HG02852 (cell line): ENCODE measurements around the gene NPB.

Experiments used
- ATAC-seq: cut with Tn5 transposase; IDR thresholded peaks from one replicate; pipeline ENCODE4 v1.9.1; 2021; ENCODE audit warnings: mild to moderate bottlenecking, moderate library complexity; ENCODE audit not compliant: unreplicated experiment

Gene NPB

DNA sequence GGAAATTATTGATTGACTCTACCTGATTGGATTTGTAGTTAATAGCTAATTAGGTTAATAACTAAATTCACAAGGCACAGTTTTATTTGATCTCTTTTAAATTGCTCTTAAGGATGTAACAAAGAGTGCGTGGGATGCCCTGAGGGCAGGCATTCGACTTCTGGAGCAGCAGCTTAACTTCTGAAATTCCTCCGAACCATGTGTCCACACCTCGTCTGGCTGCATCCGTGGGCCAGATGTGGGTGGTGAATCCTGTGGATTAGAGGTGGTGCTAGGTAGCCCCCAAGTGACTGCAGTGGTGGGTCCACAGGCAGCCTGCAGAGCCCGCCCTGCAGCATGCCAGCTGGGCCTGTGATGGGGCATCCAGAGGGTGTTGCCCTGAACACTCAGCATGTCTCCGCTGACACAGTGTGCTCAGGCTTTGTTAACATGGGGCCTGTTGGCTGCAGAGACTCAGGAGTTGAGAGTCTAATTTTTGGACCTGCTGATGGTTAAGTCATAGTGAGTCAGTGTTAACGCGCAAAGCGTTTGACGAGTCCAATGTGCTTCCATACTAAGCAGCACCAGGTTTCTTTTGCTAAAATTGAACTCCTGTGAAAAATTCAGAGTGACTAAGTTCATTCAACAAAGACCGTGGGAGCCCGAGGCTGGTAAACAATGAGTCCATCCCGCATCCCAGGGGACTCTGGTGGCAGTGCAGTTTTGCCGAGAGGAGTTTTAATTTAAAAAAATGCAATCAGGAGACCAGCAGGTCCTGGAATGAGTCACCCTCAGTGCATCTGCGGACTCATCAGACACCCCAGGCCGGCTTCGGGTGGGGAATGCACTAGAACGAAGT is 3.8 kb upstream of the NPB start:
- ATAC-seq: no peak

DNA sequence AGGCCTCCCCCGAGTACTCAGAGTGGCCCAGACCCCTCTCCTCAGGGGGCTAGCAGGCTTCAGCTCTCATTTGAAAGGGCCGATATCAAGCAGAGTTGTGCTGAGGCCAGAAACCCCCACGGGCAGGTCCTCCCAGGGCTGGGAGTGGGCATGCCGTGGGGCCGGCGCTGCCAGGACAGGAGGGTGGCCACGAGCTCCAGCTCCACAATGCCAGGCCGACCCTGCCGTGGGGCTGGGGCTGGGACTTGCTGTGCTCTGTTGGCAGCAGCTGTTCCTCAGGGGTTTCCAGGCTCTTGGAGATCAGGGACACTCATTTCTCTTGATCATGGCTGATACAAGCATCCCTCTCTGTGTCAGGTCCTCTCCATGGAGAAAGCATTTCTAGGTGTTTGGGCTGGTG is 3.2 kb upstream of the NPB start:
- ATAC-seq: no peak

DNA sequence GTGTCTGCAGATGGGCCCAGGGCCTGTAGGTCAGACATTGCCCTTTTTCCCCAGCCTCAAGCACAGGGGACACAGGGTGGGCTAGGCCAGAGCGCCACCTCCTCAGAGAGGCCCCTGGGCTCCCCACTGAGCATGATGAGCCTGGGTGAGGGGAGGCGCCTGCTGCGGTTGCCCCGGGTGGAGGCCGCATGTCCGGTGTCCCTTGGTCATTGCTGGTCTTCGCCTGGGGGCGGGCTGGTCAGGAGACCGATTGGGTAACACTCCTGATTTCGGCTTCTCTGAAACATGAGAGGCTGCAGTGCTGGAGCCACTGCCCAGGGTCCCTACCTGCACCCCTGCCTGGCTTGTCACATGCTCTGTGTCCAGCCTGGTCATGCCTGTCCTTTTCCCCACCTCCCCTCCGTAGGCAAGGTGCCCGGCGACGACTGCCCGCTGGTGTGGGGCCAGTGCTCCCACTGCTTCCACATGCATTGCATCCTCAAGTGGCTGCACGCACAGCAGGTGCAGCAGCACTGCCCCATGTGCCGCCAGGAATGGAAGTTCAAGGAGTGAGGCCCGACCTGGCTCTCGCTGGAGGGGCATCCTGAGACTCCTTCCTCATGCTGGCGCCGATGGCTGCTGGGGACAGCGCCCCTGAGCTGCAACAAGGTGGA is 2.4 kb upstream of the NPB start:
- no peak for ATAC-seq

DNA sequence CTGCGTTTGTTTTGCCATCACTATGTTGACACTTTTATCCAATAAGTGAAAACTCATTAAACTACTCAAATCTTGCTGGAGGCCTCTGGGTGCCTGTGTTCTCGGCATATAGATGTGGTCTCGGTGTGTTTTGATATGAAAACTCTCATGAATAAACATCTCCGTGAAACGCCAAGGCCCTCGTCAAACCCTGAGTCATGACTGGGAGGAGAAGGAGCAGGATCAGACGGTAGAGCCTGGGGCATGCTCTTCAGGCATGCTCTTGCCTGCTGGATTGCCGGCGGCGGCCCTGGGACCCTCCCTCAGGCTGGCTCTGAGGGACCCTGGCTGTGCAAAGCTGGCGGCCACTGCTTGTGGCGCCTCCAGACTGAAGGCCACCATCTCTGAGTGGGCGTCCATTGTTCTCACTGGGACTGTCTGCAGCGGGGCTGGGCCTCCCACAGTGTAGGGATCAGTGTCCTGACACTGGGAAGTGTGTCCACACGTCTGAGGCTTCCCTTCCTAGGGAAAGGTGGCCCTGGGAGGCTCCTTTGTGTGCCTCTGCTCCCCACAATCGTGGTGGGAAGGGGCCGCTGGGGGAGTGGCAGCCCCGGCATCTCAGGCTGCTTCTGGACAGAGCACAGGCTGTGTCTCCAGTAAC is 1.7 kb upstream of the NPB start:
- no peak for ATAC-seq

DNA sequence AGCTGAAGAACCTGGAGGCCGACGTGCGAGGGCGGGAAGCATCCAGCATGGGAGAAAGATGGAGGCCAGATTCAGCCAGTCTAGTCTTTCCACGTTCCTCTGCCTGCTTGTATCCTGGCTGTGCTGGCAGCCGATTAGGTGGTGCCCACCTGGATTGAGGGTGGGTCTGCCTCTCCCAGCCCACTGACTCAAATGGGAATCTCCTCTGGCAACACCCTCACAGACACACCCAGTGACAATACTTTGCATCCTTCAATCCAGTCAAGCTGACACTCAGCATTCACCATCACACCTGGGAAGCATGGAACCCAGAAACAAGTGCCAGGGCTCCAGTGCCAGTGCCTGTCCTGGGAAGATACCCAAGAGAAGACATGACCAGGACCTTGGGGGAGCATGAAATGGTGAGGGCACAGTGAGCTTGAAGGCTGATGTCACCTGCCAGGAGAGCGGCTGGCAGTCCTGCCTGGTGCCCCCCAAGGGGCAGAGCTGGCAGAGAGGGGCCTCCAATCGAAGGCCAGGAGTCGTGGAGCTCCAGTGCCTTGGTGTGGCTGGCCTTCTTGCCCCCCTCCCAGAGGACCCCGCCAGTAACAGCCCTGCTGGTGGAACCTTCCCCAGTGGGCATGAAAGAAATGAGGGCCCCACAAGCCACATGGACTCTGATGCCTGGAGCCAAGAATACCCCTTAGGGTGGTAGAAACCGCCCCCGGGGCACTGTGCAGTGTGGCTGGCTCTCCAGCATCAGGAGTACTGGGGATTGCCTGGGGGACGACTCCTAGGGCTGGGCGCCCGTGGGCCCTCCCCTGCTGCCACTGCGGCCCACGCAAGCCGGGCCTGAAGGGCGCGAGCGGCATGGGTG is 643 bp upstream of the NPB start:
- no peak for ATAC-seq

DNA sequence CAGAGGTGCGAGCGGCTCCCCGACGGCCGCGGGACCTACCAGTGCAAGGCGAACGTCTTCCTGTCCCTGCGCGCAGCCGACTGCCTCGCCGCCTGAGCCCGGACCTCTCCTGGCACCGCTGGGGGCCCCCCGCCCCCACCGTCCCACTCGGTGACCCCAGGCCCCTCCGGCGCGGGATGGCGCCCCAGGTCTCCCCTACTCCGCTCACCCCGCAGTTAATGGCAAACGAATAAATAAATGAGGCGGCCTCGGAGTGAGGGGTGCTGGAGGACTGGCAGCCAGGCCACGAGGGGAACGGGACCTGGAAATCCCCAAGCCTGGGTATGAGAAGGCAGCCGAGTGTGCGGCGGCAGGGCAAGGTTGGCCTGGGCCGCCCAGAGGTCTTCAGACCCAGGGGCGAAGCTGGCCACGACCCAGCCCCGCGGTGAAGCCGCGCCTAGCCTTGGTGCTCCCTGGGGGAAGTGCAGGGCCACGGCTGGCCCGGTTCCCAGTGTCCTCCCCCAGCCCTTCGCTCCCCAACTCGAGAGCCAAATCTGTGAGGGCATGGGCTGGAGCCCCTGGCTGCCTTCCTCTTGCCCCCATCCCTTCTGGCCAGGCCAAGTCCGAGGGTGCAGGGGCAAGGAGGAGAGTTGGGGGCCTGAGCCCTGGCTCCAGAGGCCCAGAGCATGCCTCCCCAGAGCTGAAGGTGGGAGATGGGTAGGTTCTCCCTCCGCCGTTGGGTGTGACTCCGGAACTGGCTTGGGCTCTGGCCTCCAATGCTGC is 796 bp downstream of the NPB start:
- ATAC-seq: no peak

DNA sequence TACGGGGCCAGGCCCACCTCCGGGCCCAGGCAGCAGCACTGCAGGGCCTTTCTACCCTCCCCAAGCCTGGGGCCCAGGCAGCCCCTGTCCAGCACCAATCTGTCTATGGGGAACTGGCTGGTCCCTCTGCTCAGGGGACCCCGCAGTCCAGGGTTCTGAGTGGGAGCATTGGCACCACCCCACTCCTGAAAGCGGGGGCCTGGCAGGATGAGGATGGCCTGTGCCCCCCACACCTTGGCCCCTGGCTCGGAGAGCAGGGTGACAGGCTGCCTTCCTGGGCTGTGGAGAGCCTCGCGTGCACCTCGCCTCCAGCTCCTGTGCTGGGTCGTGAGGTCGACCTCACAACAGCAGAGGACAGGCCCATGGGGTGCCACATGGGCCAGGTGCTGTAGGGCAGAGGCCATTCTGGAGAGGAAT is 1.4 kb downstream of the NPB start:
- ATAC-seq: no peak

DNA sequence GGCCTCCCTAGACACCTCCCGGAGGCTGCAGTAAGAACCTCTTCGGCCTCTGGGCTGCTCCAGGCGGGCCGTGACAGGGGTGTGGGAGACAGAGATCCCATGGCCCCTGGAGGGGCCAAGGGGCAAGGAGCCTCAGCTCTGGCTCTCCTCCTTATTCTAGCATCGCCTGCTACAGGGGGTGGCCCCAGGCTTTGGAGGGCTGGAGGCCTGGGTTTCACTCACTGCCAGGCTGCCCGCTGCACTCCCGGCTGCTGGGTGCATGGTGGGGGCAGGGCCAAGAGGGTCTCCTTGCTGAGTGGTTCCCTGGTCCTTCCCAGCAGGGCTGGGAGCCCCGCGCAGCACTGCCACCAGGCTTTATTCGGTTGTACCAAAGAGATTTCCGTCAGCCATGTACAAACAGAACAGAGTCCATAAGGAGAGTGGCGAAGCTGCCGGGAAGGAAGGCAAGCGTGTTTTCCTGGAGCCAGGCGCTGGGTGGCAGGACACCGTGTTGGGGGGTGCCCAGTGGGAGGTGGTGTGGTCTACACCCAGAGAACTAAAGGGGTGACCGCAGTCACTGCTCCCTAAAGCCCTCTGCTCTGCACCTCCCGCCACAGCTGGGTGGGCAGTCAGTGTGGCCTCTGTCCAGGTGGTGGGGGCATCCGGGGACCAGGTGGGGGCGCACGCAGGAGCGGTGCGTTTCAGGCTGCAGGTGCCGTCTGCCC is 2.0 kb downstream of the NPB start:
- no peak for ATAC-seq

DNA sequence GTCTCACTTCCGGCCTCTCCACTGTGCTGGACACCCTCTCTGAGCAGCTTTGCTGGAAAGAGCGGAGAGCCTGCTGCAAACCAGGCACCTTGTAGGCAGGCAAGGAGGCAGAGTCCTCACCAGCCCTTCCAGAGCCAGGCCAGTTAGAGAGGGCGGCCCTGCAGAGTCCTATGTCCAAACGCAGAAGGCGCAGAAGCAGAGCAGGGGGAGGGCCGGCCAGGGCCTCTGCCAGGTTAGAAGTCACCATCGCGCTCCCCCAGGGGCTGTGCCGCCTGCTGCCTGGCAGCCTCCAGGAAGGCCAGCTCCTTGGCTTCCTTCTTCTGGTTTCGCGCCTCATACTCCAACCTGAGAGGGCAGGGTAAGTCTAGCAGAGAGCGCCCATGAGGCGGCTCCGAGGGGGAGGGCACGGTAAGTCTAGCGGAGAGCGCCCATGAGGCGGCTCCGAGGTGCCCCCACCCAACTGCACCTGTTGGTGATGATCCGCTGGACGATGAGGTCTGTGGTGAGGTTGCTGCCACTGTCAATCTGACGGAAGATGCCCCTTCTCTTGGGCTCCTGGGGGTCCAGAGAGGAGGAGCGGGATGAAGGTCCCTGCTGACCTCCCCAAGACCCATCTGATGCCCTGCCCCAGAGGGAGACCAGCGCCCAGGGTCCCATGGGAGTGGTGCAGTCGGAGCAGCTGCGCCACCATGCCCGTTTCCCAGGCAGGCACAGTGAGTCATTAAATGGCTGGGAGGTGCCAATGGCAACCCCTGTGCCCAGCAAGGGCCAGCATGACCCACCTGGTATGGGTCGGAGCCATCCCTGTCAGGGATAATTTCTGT is 2.8 kb downstream of the NPB start:
- ATAC-seq: no peak

DNA sequence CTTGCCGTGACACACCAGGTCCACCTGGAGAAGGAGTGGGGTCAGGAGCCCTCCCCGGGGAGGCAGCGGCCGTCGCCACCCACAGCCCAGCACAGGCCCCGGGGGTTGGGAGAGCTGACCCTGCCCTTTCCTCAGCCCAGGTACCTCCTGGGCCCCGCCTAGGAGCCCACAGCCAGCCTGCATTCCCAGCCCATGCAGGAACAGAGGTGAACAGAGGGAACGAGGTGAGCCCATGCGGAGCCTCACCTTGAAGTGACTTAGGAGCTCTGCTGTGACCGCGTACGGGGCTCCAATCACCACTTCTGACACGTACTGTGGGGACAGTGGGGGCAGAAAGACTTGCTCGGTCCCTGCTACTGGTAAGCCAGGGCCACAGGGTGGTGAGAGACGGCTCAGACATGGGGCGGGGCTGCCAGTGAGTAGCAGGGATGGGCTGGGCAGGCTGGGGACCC is 3.4 kb downstream of the NPB start:
- ATAC-seq: no peak

DNA sequence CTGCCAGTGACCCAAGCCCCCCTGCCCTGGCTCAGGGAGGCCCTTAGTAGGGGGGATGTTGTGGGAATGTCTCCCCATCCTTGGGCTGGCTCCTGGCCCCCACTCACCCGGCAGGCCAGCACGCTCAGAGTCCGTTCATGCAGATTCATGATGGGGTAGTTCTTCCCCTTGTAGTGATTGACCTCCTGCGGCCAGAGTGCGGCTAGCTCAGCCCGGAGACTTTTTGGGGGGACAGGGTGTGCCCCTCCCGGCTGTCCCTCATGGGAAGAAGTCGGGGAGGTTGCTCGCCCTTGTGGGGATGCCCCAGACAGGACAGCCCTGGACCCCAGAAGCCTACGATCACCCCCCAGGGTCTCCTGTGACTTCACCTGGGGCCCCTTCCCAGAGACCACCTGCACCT is 4.0 kb downstream of the NPB start:
- ATAC-seq: no peak

DNA sequence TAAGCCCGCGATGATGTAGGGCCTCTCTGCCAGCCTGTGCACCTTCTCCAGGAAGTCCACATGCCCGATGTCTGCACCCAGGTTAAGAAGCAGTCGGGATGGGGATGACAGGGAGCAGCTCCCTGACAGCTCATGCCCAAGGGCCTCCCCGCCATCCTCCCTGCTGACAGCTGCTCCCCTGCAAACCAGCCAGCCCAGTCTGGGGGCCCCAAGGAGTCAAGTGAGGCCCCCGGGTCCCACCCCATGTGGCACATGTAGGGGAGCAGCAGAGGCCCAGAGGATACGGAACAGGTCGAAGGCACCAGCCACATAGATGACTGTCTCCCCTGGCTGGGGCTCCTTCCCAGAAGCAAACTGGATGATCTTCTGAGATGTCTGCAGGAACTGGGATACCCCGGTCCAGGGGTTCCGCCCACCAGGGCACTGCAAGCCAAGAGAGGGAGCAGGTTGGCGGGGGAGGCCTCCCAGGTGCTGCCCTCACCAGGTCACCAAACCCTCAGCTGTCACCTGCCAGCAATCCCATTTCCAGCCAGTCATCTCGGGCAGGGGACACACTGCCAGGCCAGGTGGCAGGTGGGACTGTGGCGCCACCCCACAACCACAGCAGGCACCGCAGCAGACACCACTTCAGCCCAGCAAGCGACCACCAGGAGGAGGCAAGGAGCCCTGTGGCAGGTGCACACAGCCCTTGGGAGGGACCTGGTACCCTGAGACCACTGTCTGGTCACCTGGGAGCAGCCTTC is 4.6 kb downstream of the NPB start:
- ATAC-seq: no peak

DNA sequence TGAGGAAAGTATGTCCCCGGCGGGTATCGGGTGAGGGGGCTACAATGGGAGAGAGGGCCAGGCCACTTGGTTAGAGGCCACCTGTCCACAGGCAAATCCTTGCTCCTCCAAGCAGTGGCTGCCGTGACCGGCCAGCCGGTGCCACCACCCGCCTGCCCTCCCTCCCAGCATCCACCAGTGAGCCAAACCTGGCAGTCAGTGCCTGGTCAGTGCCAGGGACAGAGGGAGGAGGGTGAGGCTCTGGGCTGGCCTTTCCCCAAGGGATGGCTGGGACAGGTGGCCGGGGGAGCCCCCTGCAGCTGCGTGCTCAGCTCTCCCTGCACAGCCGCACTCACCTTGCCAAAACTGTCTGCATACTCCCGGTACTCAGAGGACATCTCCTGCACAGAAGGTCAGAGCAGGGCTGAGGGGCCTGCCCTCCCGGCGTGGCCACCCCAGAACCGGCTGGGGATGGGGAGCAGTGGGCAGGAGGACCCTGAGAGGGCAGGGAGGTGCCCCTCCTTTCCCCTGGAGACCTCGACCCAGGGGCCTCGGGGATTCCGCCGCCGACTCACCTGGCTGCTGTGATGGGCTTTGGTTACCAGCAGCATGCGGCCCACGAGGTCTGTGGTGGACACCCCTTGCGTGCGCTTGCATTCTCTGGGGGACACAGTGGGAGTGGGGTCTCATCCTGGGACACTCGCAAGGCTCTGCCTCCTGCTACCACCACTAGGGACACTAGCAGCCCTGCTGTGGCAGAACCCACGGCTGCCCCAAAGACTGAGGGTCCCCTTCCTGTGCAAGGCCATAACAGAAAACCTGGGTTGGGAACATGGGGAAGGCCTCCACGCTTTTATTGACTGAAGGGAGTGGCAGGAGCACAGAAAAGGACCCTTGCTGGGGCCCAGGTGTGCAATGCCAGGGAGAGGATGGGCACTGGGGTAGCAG is 5.4 kb downstream of the NPB start:
- no peak for ATAC-seq

DNA sequence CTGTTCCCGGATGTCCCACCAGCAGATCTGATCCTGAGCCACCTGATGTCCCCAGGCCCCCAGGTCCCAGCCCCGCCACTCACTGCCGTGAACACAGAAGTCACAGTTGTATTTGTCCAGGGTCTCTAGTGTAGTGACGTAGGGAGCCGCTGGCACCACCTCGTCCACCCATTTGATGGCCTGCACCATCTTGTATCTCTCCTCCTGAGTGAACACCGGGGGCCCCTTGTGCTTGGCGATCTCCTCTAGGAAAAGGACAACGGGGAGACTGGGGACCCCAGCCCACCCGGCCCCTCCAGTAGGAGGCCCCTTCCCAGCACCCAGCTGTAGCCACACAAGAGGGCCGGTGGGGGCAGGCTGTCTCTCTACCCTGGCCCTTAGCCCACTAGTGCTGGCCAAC is 6.8 kb downstream of the NPB start:
- ATAC-seq: no peak

DNA sequence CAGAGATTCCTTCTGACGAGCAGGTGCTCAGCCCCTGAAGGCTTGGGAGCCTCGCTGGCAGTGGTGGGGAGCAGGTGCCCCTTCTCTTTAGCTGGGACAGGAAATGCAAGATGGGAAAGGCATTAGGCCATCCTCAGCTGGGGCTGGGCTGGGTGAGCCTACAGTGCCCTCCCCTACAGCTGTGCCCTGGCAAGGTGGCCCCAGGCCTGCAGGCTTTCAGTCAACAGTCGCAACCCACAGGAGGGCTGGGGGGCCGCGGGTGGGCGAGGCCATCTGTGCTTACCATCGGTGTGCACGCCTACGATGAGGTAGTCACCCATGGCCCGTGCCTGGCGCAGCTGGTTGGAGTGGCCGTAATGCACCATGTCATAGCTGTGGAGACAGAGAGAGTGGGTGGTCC is 7.2 kb downstream of the NPB start:
- ATAC-seq: no peak

DNA sequence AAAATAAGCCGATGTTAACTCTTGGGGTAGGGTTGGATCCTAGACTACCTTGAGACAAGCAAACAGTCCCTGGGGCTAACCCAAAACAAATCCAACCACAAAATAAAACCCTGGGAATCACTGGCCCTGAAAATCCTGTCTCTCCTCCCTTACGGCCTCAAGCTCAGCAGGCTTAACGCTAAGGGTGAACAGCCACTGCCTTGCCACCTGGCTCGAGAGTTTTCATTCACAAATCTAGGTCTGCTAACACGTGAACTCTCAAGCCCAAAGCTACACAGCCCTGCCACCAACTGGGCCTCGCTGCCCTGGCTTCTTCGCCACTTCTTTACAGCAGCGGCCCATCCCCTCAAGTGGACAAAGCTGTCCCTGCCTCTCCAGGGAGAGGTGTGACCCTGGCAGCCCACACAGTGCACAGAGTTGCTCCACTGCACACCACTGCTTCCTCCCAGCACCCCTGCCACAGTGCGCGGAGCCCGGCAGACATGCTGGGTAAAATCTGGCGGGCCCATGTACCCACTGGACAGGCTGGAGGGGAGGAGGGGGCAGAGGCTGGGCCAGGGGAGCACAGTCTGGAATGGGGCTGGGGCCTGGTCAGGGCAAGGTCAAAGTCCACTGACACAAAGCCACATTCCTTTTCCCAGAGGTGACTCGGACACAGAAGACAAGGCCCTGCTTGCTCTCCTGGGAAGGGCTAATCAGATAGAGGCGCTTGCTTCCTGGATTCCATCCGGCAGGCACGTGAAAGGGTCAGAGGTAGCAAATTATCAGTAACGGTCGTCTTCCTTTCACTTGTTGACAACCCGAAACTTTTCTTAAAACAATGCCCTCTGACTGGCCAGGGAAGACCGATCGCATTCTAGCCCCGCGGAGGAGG is 8.2 kb downstream of the NPB start:
- no peak for ATAC-seq
